ENCODE results near the gene KDM3A. TPM values are rescaled to one million over a fixed set of nuclear protein-coding genes. Genes with fewer than 3 reads are reported as not detected.

The KDM3A gene
- total RNA-seq, 4 donors from 2014 or later, result 42.9 to 153 (median 64.9) TPM

- peaks cover 88% of the 10 kb centered on the region for H3K36me3 ChIP-seq
- H3K27me3 ChIP-seq, result no peaks in the 10 kb centered on the region
- H3K27ac ChIP-seq, result no peak overlapping the region
- H3K9me3 ChIP-seq, result no peaks in the 10 kb centered on the region
- no peak for TF ChIP-seq CTCF (IDR thresholded peaks at IDR 0.05)
- no peak for TF ChIP-seq POLR2AphosphoS5 (IDR thresholded peaks at IDR 0.05)
- no peak for TF ChIP-seq EP300 (IDR thresholded peaks at IDR 0.05)
- TF ChIP-seq POLR2A (IDR thresholded peaks at IDR 0.05), result no peak
- peaks cover 18% of the 10 kb centered on the region for H3K4me1 ChIP-seq
- no peak for DNase-seq (ENCODE audit: low spot score in 2 of 2)
- no peak overlapping the region for H3K4me3 ChIP-seq
Observed at GRCh38 chr2:86477349-86477748, 36.2 kb downstream of the KDM3A start.

GRCh38 chr2:86480105-86480504 lies 38.9 kb downstream of the KDM3A start:
- no peak for TF ChIP-seq EP300 (IDR thresholded peaks at IDR 0.05)
- TF ChIP-seq POLR2A (IDR thresholded peaks at IDR 0.05), result no peak
- TF ChIP-seq POLR2AphosphoS5 (IDR thresholded peaks at IDR 0.05), result no peak
- no peak for TF ChIP-seq CTCF (IDR thresholded peaks at IDR 0.05)
- H3K9me3 ChIP-seq, result no peaks in the 10 kb centered on the region
- H3K27me3 ChIP-seq, result no peaks in the 10 kb centered on the region
- WGBS, result 50% methylated on average over 7 of the region's 7 CpGs
- peaks cover 95% of the 10 kb centered on the region for H3K36me3 ChIP-seq
- H3K4me3 ChIP-seq, result no peak overlapping the region
- no peak overlapping the region for H3K27ac ChIP-seq
- no peak for DNase-seq (ENCODE audit: low spot score in 2 of 2)
- peaks cover 18% of the 10 kb centered on the region for H3K4me1 ChIP-seq

GRCh38 chr2:86482034-86482433 lies 40.9 kb downstream of the KDM3A start:
- DNase-seq (ENCODE audit: low spot score in 2 of 2), result no peak
- 92% methylated on average over 3 of the region's 3 CpGs for WGBS
- TF ChIP-seq POLR2AphosphoS5 (IDR thresholded peaks at IDR 0.05) (no peak), POLR2A (IDR thresholded peaks at IDR 0.05) (no peak), EP300 (IDR thresholded peaks at IDR 0.05) (no peak), CTCF (IDR thresholded peaks at IDR 0.05) (no peak)
- H3K4me3 ChIP-seq, result no peak overlapping the region
- H3K9me3 ChIP-seq, result no peaks in the 10 kb centered on the region
- no peaks in the 10 kb centered on the region for H3K27me3 ChIP-seq
- H3K27ac ChIP-seq, result peak overlapping the region; percentile 51
- H3K4me1 ChIP-seq, result peaks cover 16% of the 10 kb centered on the region
- H3K36me3 ChIP-seq, result peaks cover 97% of the 10 kb centered on the region

- H3K4me3 ChIP-seq, result no peak overlapping the region
- no peak for DNase-seq (ENCODE audit: low spot score in 2 of 2)
- H3K4me1 ChIP-seq, result peaks cover 22% of the 10 kb centered on the region
- 92% methylated on average over 3 of the region's 3 CpGs for WGBS
- peaks cover 95% of the 10 kb centered on the region for H3K36me3 ChIP-seq
- H3K9me3 ChIP-seq, result no peaks in the 10 kb centered on the region
- no peaks in the 10 kb centered on the region for H3K27me3 ChIP-seq
- no peak for TF ChIP-seq EP300 (IDR thresholded peaks at IDR 0.05)
- TF ChIP-seq POLR2AphosphoS5 (IDR thresholded peaks at IDR 0.05), result no peak
- no peak for TF ChIP-seq CTCF (IDR thresholded peaks at IDR 0.05)
- no peak for TF ChIP-seq POLR2A (IDR thresholded peaks at IDR 0.05)
- no peak overlapping the region for H3K27ac ChIP-seq
Observed at GRCh38 chr2:86484385-86484784, 43.2 kb downstream of the KDM3A start.

GRCh38 chr2:86485103-86485502 lies 43.9 kb downstream of the KDM3A start:
- Histone ChIP-seq H3K4me3 (no peak overlapping the region), H3K27ac (no peak overlapping the region), H3K36me3 (peaks cover 94% of the 10 kb centered on the region), H3K9me3 (no peaks in the 10 kb centered on the region), H3K27me3 (no peaks in the 10 kb centered on the region), H3K4me1 (peaks cover 23% of the 10 kb centered on the region)
- TF ChIP-seq POLR2AphosphoS5 (IDR thresholded peaks at IDR 0.05), result no peak
- TF ChIP-seq CTCF (IDR thresholded peaks at IDR 0.05), result no peak
- no peak for TF ChIP-seq EP300 (IDR thresholded peaks at IDR 0.05)
- no peak for DNase-seq (ENCODE audit: low spot score in 2 of 2)

Data from suprapubic skin (tissue), 4 donors.